Astrocyte (in vitro differentiated cells and primary cell): ENCODE measurements around the gene ERAP2.

Experiments
- EZH2 ChIP-seq: IDR thresholded peaks from 2 replicates; pipeline ENCODE4 v1.6.1; 2012; ENCODE audit warnings: mild to moderate bottlenecking, low read length, inconsistent platforms; ENCODE audit not compliant: insufficient read depth
- TF ChIP-seq, protein P1 (sequence below): IDR thresholded peaks from 2 replicates; pipeline ENCODE4 v1.5.1; 2011; ENCODE audit warnings: low read depth, mild to moderate bottlenecking, inconsistent platforms, low read length, moderate library complexity; ENCODE audit not compliant: insufficient read depth

DNA sequence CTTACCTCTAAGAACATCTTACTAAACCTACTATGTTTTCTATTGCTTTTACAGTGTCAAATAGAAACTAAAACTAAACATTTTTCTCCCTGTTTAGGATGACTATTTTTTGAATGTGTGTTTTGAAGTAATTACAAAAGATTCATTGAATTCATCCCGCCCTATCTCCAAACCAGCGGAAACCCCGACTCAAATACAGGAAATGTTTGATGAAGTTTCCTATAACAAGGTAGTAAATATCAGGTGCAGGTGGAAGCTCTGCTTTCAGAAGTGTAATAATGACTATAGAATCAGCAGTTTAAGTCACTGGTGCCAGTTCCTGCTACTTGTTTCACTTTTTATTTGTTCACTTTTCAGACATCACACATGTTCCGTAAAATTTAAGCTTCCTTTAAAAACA lies 20.0 kb downstream of the ERAP2 start:
- TF ChIP-seq, protein P1, sequence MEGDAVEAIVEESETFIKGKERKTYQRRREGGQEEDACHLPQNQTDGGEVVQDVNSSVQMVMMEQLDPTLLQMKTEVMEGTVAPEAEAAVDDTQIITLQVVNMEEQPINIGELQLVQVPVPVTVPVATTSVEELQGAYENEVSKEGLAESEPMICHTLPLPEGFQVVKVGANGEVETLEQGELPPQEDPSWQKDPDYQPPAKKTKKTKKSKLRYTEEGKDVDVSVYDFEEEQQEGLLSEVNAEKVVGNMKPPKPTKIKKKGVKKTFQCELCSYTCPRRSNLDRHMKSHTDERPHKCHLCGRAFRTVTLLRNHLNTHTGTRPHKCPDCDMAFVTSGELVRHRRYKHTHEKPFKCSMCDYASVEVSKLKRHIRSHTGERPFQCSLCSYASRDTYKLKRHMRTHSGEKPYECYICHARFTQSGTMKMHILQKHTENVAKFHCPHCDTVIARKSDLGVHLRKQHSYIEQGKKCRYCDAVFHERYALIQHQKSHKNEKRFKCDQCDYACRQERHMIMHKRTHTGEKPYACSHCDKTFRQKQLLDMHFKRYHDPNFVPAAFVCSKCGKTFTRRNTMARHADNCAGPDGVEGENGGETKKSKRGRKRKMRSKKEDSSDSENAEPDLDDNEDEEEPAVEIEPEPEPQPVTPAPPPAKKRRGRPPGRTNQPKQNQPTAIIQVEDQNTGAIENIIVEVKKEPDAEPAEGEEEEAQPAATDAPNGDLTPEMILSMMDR: no peak
- no peak for TF ChIP-seq EZH2
